GM12892 (cell line): Measurements from ENCODE around the gene IRF7.

Source experiments
- POLR2A ChIP-seq: IDR thresholded peaks from 2 replicates; pipeline ENCODE4 v1.6.1; 2011; ENCODE audit warnings: low read depth, low read length, control low read depth
- POLR2AphosphoS5 ChIP-seq: IDR thresholded peaks from 2 replicates; pipeline ENCODE4 v1.6.1; 2011; ENCODE audit warnings: low read depth, low read length, control low read depth
- TAF1 ChIP-seq: IDR thresholded peaks from 2 replicates; pipeline ENCODE4 v1.6.1; 2011; ENCODE audit warnings: low read depth, mild to moderate bottlenecking, control low read depth, low read length, borderline replicate concordance

DNA sequence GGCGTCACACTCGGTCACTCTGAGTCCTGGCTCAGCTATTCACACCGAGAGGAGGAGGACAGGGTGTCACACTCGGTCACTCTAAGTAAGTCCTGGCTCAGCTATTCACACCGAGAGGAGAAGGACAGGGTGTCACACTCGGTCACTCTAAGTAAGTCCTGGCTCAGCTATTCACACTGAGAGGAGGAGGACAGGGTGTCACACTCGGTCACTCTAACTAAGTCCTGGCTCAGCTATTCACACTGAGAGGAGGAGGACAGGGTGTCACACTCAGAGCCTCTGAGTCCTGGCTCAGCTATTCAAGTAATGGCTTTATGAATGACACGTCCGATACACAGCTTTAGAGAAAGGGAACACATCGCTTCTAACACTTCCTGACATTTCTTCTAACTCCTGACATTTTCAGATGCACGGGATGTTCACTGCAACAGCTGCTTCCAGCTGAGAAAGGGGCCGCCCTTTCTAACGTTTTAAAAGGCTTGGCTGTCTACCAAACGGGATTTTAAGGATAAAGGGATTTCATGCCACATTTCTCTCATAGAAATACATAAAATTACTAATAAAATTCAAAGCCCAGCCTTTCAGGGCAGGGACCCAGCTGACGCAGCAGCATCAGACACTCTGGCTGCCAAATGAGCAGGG is 49.4 kb upstream of the IRF7 start:
- TF ChIP-seq POLR2AphosphoS5 (no peak), POLR2A (no peak), TAF1 (no peak)
